Measurements from ENCODE around the gene CDH4.

CDH4 gene

DNA sequence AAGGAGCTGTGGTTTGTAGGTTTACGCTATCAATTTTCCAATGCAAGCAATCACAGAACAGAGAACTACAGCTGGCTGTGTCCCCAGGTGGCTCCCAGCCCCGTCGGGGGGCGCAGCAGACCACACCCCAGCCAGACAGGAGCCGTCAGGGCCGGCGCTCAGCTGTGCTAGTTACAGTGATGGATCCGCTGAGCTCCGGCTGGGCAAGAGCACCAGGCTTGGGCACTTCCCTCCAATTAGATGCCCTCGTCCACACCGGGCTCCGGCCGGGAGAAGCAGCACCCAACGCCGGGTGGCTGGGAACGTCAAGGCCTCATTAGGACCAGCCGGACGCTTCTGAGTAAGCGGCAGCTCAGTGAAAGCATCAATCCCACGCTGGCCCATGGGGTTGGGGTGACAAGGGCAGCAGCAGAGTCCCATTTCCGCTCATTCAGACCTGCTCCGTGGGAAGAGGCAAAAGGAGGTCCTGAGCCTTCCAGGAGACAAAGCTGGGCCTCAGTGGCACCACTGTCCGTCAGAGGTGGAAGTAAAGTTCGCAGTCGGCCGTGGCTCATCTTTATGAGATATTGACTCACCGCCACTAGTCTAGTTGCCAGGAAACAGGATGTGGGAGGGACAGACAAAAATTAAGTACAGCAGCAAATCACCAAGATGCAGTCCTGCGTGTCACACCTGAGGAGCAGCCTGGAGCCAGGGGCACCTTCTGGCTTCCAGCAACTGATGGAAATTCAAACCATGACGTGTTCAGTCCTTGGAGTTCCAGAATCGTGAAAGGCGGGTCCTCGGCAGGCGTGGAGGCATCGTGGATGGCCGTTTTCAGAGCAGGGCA lies 649.5 kb downstream of the CDH4 start:
- DNase-seq (ENCODE audit: low read depth) = peak; percentile 22
- H3K4me3 ChIP-seq (ENCODE audit: low read depth, low read length) = no peak overlapping the region
- TF ChIP-seq CTCF (IDR thresholded peaks at IDR 0.05; ENCODE audit: control insufficient read depth, extremely low read depth, insufficient read depth) = no peak

DNA sequence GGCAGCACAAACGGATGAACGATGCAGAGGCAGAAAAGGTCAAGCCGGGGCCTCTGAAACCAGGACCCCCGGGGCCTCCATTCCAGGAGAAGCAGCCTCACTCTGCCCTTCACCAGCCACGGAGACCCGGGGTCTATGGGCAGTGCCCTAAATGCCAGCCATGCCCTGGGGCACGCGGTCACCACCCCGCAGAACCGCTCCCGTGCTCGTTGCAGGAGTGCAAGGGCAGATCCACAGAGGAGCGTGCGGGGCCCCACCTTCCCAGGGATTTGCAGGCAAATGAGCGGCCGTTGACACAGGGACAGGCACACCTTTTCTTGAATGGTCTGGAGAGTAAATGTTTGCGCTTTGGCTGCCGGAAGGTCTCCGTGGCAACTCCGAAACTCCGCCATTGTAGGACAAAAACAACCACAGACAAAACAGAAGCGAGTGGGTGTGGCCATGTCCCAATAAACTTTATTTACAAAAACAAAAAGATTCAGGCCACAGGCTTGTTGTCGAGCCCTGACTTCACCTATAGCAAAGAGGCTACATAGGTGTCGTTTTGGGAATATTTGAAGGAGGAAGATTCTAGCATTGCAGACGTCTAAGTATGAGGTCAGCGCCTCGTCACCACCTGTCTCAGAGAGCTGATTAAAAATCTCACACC lies 650.3 kb downstream of the CDH4 start:
- TF ChIP-seq CTCF (IDR thresholded peaks at IDR 0.05; ENCODE audit: control insufficient read depth, extremely low read depth, insufficient read depth) = no peak
- no peak overlapping the region for H3K4me3 ChIP-seq (ENCODE audit: low read depth, low read length)
- DNase-seq (ENCODE audit: low read depth) = no peak

GRCh38 chr20:61903575-61904340 lies 651.7 kb downstream of the CDH4 start:
- no peak overlapping the region for H3K4me3 ChIP-seq (ENCODE audit: low read depth, low read length)
- DNase-seq (ENCODE audit: low read depth) = no peak
- no peak for TF ChIP-seq CTCF (IDR thresholded peaks at IDR 0.05; ENCODE audit: control insufficient read depth, extremely low read depth, insufficient read depth)

DNA sequence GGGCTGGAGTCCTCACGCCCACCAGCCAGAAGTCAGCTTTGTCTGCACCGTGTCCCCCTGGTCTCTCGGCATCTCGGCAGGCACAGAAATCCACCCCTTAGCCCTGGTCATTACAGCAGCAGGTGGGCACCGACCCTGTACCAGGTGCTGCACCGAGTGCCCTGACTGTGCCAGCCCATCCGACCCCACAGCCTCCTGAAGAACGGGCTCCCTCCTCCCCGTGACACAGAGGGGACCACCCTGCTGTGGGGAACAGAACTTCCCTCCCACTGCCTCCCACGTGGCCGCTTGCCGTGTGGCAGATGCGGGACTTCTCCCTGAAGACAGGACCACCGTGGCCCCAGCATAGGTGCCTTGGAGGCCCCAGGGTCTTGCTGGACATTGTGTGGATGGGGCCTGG lies 652.4 kb downstream of the CDH4 start:
- no peak overlapping the region for H3K4me3 ChIP-seq (ENCODE audit: low read depth, low read length)
- TF ChIP-seq CTCF (IDR thresholded peaks at IDR 0.05; ENCODE audit: control insufficient read depth, extremely low read depth, insufficient read depth) = no peak
- no peak for DNase-seq (ENCODE audit: low read depth)

DNA sequence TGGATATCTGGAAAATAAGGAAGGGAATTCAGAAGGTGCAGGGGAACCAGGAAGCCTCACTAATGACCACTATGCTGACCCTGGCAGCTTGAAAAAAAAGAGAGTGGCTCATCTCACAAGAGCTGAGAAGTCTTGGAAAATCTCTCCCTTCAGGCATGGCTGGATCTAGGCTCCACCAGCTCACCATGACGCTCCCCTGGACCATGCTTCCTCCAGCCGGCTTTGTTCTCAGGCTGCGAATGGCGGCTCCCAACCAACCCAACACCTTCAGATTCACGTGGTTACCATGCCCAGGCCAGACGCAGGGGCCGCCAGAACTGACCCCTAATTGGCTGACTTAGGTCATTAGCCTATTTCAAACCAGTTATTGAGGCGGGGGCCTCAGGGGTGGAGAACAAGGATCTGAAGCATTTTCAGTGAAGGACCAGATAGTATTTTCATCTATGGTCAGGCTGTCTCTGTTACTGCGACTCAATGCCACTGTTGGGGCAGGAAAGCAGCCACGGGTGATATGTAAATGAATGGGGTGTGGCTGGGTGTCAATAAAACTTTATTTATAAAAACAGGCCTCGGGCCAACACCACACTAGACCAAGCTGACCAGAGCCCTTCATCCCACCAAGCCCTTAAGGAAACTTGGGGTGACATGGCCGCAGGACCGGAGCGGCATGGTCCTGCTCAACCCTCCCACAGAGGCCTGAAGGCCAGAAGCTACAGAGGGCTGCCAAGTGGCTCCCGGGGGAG lies 653.9 kb downstream of the CDH4 start:
- no peak overlapping the region for H3K4me3 ChIP-seq (ENCODE audit: low read depth, low read length)
- no peak for TF ChIP-seq CTCF (IDR thresholded peaks at IDR 0.05; ENCODE audit: control insufficient read depth, extremely low read depth, insufficient read depth)
- DNase-seq (ENCODE audit: low read depth) = no peak

GRCh38 chr20:61907081-61907891 lies 655.2 kb downstream of the CDH4 start:
- TF ChIP-seq CTCF (IDR thresholded peaks at IDR 0.05; ENCODE audit: control insufficient read depth, extremely low read depth, insufficient read depth) = no peak
- DNase-seq (ENCODE audit: low read depth) = no peak
- H3K4me3 ChIP-seq (ENCODE audit: low read depth, low read length) = no peak overlapping the region

All from LNCaP clone FGC (cell line).